ENCODE data around the gene FSIP1.

Gene FSIP1

DNA sequence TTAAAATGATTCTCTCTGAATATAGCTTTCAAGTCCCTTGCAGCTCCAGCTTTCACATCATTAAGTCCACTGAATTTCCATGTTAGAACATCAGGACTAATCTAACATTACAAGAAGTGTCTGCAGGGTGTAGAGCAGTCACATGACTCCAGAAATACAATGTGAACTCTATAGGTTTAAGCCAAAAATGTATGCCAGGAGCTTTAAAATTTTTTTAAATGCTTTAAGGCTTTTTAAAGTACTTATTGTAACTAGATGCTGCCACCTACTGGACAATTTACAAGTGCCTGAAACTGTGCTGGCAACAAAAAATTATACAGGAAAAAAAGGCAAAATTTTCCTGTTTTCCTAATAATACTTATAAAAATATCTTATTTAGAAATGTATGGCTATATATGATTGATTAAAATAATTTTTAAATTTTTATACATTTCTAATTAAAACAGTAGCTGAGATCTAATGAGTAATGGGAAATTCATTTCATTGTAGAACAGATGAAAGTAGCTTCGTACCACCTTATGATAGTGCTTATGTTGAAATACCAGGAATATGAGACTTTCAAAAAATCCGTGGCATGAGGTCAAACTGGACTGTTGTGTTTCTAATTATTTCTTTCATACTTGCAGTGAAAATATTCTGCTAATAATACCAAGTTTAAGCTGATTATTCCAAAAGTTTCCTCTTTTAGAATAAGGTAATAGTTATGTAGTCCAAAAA, 25.7 kb downstream of the FSIP1 start:
- DNase-seq (ENCODE audit: low read depth, low spot score): no peak

DNA sequence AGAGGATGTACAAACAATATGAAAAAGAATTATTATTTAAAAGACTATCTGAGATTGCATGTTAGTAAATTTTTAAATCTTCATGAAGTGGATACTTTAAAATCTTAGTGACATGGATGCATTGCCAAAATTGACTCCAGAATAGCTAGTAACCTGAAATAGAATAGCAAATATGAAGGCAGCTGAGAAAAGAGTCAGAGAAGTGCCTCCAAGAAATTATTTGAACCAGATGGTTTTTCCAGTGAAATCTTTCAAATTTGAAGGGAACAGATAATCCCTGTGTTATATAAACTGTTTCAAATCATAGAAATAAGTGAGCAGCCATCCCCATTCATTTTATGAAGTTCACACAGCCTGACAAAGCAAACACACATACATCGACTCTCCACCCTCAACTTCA, 29.6 kb downstream of the FSIP1 start:
- no peak for DNase-seq (ENCODE audit: low read depth, low spot score)

DNA sequence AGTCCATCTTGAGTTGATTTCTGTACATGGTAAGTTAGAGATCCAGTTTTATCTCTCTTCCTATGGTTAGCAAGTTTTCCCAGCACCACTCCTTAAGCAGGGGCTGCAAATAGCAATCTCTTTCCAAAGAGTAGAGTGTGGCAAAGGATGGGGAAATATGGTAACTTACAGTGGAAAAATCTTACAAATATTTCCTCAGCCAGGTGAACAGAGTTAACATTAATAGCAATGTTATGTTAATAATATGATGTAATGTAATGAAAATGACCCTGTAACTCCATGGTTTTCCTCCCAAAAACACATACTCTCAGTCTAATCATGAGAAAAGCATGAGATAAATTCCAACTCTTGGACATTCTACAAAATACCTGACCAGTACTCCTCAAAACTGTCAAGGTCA, 30.4 kb downstream of the FSIP1 start:
- no peak for DNase-seq (ENCODE audit: low read depth, low spot score)

DNA sequence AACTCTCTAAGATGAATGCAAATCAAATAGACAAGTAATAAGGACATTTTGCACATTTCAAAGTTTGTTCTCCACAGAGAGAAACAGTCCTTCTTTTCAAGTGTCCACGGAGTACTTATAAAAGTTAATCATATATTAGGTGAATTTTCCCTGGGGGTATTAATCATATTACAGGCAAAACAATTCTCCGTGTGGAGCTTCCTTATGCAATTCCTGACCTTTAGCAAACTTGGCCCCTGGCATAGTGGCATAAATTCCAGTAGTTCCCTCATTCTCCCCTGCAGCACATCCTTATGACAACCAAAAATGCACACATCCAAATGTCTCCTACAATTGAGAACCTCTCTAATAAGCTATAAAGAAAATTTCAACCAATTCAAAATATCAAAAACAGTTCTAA, 34.4 kb downstream of the FSIP1 start:
- DNase-seq (ENCODE audit: low read depth, low spot score): no peak

DNA sequence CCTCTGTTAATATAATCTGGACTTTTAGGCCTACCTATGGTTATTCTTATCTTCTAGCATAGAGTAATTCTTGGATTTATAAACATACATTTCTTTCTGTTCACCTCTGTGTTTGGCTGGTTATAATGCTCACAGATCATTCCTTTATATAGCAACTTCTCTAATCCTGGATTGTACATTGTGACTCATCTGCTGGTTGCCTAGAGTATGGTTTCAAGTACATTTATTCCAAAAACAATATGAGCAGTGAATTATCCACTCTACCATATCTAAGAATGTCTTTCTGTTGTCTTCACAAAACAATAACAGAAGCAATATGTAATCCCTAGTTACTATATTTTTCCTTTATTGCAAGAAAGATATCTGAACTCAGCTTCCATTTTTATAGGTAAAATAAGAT, 35.3 kb downstream of the FSIP1 start:
- no peak for DNase-seq (ENCODE audit: low read depth, low spot score)

DNA sequence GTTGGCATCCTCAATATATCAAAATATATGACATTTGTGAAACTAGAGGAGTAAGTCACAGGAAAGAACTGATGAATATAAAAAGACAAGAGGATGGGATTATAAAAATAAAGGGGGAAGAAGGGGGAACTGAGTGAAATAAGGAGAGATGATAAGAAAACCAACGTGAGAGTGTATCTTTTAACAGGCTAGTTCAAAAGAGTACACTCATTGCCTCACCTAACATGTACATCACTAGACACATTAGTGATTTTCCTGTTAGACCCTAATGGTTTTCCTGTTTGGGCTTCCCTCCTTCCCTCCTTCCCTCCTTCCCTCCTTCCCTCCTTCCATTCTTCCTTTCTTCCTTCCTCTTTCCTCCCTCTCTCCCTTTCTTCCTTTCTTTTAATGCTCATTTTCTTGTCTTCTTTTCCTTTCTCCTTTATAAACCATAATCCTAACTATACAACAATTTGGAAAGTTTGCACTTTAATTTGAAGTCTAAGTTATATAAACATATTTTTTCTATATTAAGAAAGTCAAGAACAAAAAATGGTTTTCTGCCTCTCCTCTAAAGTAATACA, 35.8 kb downstream of the FSIP1 start:
- DNase-seq (ENCODE audit: low read depth, low spot score): no peak

DNA sequence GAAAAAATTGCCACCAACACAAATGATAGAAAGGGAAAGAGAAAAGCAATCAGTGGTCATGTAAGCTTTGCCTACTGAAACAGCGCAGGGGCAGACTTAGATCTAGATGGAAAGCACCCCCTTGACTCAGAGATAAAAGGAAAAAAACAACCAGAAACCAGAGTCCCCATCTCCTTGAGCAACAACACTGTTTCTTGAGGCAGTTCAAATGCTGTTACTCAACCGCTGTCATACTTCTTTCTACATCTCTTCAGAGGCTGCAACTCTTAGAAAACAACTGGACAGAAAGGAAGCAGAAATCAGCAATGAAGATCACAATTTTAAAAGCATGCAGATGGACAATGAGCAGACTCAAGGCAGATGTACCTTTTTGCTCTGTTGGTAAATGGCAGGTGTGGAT, 36.5 kb downstream of the FSIP1 start:
- DNase-seq (ENCODE audit: low read depth, low spot score): no peak

DNA sequence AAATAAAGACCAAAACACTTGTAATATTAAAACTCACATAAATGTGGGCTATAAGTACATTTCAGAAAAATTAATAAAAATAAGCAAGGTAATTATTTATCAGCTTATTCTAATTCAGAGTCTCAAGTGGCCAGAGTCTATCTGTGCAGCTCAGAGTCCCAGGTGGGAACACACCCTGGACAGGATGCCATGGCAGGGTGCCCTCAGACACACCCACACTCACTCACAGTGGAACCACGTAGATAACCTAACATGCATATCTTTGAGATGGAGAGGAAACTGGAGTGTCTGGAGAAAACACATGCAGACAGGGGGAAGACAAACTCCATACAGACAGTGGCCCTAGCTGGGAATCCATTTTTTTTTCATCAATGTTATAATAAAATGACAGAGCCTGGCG, 37.2 kb downstream of the FSIP1 start:
- DNase-seq (ENCODE audit: low read depth, low spot score): no peak

DNA sequence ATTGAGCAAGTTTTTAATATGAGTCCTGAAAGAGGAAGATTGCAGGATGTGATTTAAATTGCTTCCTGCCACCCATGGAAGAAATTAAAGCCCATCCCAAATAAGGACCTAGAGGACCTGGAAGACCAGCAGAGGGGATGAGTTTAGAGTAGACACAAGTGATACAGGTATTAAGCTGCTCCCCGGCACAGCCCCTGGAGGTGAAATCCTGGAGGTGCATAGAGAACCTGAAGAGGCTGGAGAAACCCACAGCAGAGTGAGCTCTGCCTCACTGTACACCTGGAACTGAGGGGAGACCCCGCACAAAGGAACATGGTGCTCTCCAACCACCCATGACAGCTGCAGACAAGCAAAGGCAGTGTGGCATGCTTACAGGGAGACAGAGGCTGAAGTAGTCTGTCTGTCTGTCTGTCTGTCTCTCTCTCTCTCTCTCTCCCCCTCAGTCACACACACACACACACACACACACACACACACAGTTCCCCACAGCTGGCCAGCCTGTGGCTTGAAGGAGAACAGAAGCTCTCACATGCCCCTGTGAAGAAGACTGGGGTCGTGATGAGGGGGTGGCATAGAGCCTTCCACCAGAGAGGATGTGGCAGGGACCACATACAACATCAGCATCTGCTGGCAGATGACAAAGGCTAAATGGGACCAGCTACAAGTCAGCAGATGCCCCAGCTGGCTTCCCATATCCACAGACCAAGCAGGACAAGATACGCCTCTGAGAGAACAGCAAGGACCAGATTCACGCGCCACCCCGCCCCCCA, 38.1 kb downstream of the FSIP1 start:
- no peak for DNase-seq (ENCODE audit: low read depth, low spot score)

DNA sequence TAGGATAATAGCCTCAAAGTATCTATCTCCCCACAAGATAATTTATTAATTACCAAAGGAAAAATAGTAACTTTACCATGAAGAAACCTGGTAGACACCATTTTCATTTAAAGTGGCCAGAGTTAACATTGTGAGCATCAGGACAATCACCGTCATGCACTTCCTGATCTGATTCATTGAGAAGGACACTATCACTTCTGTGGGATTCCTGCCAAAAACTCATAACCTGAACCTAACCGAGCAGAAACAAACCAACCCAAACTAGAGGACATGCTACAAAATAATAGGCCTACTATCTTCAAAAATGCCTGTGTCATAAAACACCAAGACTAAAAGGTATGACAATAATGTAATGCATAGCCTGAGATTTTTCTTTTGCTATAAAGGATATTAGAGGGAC, 39.0 kb downstream of the FSIP1 start:
- no peak for DNase-seq (ENCODE audit: low read depth, low spot score)

DNA sequence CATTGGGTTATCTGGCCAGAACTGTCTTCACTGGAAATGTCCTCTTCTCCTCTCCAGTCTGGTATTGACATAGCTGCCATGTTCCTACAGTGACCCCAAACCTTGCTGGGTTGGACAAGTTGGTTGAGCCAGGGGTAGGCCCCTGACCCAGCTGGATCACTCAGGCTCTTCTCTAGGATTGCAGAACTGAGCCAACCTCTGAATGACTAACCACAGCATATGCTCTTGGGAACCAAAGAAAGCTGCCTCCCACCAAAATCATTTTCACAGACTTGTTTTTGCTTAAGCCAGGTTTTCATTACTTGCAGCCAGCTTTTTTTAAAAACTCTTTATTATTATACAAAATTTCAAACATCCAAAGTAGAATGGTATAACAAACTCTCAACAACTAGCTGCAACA, 41.4 kb downstream of the FSIP1 start:
- no peak for DNase-seq (ENCODE audit: low read depth, low spot score)

DNA sequence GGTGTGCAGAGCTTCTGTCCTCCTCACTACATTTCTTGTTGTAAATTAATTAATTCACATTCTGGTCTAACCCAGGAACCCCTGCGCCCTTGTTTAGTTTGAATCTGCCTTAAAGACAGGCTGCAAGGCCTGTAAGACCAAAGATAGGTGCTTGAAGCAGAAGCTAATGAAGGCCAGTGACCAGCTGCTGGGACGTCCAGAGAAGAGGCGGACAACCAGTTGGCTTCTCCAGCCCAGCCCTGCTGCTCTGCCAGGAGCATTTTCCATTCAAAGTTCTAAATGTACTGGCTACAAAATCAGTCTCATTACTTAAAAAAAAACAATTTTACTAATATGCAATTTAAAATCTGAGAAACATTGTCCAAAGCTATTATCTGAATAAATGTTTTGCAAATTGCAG, 43.6 kb downstream of the FSIP1 start:
- no peak for DNase-seq (ENCODE audit: low read depth, low spot score)

DNA sequence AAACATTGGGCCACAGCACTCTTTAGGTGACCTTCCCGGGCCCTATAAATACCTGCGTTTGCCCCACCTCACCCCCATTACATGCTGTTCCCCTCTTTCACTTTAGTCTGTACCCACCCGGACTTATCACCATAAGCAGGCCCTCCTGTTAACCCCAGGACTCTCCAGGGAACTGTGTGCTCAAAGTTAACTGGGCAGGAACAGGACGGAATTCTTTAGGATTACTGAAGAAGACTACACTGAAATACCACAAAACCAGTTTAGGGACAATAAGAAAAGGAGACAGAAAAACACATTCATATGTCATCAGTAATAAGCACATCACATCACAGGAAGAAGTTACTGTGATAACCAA, 45.5 kb downstream of the FSIP1 start:
- no peak for DNase-seq (ENCODE audit: low read depth, low spot score)

DNA sequence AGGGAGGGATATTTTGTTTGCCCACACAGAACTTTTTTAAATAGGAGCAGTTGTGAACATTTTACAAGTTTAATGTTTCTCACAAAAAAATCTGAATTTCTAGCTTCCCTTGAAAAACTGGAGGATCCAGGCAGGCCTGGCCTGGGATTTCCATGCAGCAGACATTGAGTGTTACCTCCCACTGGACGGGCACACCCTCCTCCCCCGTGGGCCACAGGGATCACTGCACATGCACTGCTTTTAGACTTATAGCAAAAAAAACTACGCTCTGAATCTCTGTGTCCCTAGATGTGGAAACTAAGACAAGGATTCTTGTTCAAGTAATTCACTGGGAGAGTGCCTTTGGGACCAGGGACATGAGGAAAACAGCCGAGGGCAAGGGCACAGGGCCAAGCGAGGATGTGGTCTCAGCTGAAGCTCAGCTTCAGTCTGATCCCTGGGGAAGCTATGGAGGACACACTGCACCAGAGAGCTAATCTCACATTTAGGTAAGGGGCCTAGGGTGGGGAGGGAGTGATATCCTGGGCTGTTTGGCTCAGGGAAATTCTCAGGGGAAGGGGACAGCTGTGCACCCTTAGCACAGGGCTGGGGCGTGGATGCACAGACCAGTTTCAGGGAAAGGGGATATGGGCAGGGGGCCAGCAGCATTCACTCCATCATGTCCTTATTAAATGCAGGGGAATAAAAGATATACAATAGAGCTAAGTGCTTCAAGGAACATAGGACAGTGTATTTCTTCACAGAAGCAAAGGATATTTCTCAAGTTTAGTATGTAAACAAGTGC, 46.0 kb downstream of the FSIP1 start:
- no peak for DNase-seq (ENCODE audit: low read depth, low spot score)

DNA sequence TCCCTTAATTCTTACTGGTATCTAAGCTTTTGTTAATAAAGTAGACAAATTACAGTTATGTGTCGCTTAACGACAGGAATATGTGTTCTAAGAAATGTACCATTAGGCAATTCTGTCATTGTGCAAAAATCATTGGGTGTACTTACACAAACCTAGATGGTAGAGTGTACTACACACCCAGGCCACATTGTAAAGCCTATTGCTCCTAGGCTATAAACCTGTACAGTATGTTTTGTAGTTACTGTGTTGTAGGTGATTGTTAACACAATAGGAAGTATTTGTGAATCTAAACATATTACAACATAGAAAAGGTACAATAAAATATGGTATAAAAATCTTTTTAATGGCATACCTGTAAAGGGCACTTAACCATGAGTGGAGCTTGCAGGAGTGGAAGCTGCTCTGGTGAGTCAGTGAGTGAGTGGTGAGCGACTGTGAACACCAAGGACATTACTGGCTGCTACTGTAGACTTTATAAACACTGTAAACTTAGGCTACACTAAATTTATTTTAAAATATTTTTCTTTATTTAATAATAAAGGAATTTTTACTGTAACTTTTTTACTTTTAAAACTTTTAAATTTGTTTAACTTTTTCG, 47.4 kb downstream of the FSIP1 start:
- DNase-seq (ENCODE audit: low read depth, low spot score): no peak

DNA sequence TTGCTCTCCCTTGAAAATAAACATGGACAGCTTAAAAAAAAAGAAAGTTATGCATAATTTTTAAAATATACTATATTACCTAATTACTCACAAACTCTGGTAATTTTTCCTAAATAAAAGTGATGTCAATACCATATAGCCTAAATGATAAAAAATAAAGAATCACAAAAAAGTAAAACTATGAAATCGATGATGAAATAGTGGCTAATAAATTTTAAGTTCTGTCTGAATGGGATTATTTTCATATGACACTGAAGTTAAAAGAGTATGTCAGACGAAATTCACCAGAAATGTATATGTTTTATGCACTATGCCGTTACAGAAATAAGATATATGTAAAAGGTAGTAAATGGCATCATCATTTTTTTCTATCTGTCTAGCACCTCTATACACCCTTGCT, 51.4 kb downstream of the FSIP1 start:
- no peak for DNase-seq (ENCODE audit: low read depth, low spot score)

DNA sequence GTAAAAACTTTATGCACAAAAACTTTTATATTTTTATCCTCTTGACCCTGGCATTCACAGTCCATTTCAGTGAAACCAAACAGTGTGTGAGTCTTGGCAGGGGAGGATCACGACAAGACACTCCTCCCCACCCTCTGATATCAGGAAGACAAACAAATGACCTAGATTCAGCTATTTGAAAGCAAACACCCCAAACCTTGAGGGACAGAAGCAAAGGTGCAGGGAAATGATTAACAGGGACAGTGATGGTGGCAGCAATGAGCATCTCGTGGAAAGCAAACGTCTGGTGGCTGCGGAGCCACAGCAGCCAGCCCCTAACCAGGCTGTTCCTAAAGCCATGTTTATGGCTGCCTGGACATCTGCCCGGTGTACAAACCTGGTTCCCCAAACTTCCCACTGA, 52.1 kb downstream of the FSIP1 start:
- no peak for DNase-seq (ENCODE audit: low read depth, low spot score)

DNA sequence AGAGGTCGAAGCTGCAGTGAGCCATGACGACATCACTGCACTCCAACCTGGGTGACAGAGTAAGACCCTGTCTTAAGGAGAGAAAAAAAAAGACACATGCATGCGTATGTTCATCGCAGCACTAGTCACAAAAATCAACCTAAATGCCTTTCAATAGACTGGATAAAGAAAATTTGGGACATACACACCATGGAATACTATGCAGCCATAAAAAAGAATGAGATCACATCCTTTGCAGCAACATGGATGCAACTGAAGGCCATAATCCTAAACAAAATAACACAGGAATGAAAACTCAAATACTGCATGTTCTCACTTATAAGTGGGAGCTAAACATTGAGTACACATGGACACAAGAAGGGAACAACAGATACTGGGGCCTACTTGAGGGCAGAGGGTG, 53.1 kb downstream of the FSIP1 start:
- DNase-seq (ENCODE audit: low read depth, low spot score): no peak

DNA sequence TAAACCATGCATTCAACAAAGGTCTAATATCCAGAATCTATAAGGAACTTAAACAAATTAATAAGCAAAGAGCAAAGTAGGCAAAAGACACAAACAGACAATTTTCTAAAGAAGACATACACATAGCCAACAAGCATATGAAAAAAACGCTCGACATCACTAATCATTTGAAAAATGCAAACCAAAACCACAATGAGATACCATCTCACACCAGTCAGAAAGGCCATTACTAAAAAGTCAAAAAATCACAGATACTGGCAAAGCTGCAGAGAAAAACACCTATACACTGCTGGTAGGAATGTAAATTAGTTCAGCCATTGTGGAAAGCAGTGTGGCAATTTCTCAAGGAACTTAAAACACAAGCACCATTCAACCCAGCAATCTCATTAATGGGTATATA, 53.8 kb downstream of the FSIP1 start:
- no peak for DNase-seq (ENCODE audit: low read depth, low spot score)

DNA sequence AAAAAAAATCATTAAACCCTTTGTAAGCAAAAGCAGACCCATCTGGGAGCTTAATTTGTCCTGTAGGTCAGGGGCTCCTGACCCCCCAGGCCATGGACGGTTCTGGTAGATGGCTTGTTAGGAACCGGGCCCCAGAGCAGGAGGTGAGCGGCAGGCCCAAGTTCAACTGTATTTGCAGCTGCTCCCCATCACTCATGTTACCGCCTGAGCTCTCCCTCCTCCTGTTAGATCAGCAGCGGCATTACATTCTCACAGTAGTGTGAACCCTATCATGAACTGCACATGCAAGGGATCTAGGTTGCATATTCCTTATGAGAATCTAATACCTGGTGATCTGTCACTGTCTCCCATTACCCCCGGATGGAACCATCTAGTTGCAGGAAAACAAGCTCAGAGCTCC, 60.7 kb downstream of the FSIP1 start:
- DNase-seq (ENCODE audit: low read depth, low spot score): no peak

DNA sequence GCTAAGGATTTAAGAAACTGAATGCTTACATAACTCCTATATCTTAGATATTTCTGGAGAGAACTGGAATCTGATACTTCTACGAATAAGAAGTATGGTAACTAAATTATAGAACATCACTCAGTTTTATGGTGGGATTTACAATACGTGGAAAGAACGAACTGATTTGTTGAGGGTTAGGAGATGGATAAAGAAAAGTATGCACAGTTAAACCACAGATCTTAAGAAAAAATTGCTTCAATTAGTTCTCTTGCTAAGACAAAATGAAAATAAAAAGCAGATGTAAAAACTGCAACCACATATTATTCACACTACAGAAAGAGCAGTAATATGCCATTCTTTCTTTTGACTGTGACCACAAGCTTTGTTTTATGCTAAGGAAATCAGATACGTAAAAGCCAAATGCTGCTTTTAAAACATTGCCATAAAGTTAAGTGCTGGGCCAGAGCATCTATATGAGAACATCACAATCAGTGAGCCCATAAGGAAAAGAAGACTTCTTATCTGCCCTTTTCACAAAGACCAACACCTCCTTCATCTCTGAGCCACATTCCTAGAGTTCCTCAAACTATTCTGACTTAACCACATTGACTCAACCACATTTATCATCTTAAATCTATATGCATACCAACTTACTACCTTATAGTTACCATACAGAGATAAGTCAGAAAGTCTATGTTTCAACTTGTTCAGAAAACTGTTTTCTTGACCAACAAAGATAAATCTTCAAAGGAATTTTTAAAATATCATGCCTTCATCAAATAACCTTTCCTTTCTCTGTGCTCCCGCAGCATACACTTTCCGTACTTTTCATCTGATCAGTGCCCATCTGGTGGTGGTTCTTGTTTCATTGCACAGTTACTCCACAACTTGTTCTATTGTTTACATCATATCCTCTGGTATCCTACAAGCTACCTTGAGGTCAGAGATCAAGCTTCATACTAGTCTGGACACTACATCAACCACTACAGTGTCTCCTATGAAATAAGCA, 61.7 kb downstream of the FSIP1 start:
- no peak for DNase-seq (ENCODE audit: low read depth, low spot score)
